ACC112 (cell line): Measurements from ENCODE around the gene KCMF1.
"Not testable (repeated sequence)": the region's sequence is repeated elsewhere in the genome, so short reads cannot be mapped to it uniquely, and the experiment has no call there.

ENCODE experiments used
- H2AFZ ChIP-seq: fragments of 200-600 bp; sonication (generic); one replicate; pipeline ENCODE4 v1.6.0; 2017; ENCODE audit warnings: antibody characterized with exemption, low read length; ENCODE audit not compliant: unreplicated experiment
- H3K27ac ChIP-seq: fragments of 200-600 bp; sonication (generic); 2 replicates; pipeline ENCODE4 v1.5.1; 2014; ENCODE audit warnings: low read depth, mild to moderate bottlenecking, antibody characterized with exemption, low read length, moderate library complexity
- H3K27me3 ChIP-seq: fragments of 200-600 bp; sonication (generic); 2 replicates; pipeline ENCODE4 v1.6.1; 2014; ENCODE audit warnings: mild to moderate bottlenecking, antibody characterized with exemption, low read length, moderate library complexity, mixed read lengths; ENCODE audit not compliant: insufficient read depth
- H3K36me3 ChIP-seq: fragments of 200-600 bp; sonication (generic); 2 replicates; pipeline ENCODE4 v1.6.1; 2016; ENCODE audit warnings: mild to moderate bottlenecking, antibody characterized with exemption, low read length, moderate library complexity, mixed read lengths; ENCODE audit not compliant: insufficient read depth
- H3K4me1 ChIP-seq: fragments of 200-600 bp; sonication (generic); one replicate; pipeline ENCODE4 v1.6.1; 2016; ENCODE audit warnings: low read length, mixed read lengths; ENCODE audit not compliant: insufficient read depth, unreplicated experiment, control insufficient read depth
- H3K4me3 ChIP-seq: fragments of 200-600 bp; sonication (generic); 2 replicates; pipeline ENCODE4 v1.5.1; 2014; ENCODE audit warnings: mild to moderate bottlenecking, low read depth, low read length
- H3K79me2 ChIP-seq: fragments of 200-600 bp; sonication (generic); one replicate; pipeline ENCODE4 v1.6.0; 2016; ENCODE audit warnings: low read length; ENCODE audit not compliant: control insufficient read depth, unreplicated experiment, insufficient read depth

Gene KCMF1

GRCh38 chr2:84940088-84940470, 30.9 kb upstream of the KCMF1 start:
- Histone ChIP-seq H3K27ac (peak overlapping the region; percentile 43; the same call in 1 of the 2 replicates), H3K4me1 (peaks cover 28% of the 10 kb centered on the region), H3K4me3 (peak overlapping the region; percentile 37; the same call in 1 of the 2 replicates), H3K27me3 (no peaks in the 10 kb centered on the region), H3K79me2 (no peaks in the 10 kb centered on the region), H2AFZ (peak overlapping the region; percentile 29), H3K36me3 (no peaks in the 10 kb centered on the region)

DNA sequence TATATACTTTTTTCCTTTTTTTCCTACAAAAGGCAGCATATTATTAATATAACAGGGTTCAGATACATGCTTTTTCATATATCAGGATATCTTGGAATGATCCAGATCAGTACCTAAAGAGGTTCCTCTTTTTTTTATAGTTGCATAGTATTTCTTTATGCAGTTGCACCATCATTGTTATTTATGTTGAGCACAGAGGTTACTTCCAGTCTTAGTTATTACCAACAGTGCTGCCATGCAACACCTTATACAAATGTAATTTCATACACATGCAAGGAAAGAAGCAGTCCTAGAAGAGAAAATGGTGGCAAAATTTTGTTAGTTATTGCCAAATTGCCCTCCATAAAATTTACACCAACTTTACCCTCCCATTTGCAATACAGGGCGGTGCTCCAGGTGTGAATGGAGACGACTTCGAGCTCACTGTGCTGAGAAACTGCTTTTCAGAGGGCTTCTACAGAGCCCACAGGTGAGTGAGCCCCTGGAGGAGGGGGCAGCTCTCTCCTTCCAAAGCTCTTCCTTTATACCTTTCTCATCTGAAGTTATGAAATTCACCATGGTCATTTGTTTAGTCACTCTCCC, 30.0 kb upstream of the KCMF1 start:
- H2AFZ ChIP-seq, result no peak overlapping the region
- no peaks in the 10 kb centered on the region for H3K27me3 ChIP-seq
- H3K4me1 ChIP-seq, result peaks cover 36% of the 10 kb centered on the region
- H3K27ac ChIP-seq, result no peak overlapping the region
- H3K79me2 ChIP-seq, result no peaks in the 10 kb centered on the region
- no peaks in the 10 kb centered on the region for H3K36me3 ChIP-seq
- H3K4me3 ChIP-seq, result no peak overlapping the region

DNA sequence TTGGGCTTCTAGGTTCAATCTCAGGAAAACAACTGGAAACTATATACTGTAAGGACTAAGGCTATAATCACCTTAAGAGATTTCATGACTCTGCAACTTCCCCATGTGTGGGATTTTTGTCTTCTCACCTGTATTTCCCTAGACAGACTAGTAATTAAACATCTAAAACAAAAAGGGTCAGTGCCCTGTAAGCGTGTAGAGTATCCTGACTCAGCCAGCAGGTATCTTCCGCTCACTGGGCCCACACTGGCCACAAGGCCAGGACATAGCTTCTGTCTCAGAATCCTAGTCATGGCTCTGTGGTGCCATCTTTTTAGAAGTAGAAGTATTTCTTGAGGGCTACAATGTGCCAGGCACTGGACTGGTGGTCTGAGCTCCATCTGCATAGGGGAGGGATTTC, 28.8 kb upstream of the KCMF1 start:
- no peak overlapping the region for H3K4me3 ChIP-seq
- no peaks in the 10 kb centered on the region for H3K36me3 ChIP-seq
- peaks cover 44% of the 10 kb centered on the region for H3K4me1 ChIP-seq
- no peaks in the 10 kb centered on the region for H3K27me3 ChIP-seq
- no peak overlapping the region for H2AFZ ChIP-seq
- no peak overlapping the region for H3K27ac ChIP-seq
- H3K79me2 ChIP-seq, result no peaks in the 10 kb centered on the region

GRCh38 chr2:84942964-84943421, 28.0 kb upstream of the KCMF1 start:
- Histone ChIP-seq H3K27me3 (no peaks in the 10 kb centered on the region), H3K27ac (peak overlapping the region; percentile 49), H3K79me2 (no peaks in the 10 kb centered on the region), H2AFZ (no peak overlapping the region), H3K36me3 (no peaks in the 10 kb centered on the region), H3K4me1 (peaks cover 44% of the 10 kb centered on the region), H3K4me3 (no peak overlapping the region)

- Histone ChIP-seq H3K4me3 (no peak overlapping the region), H3K27ac (no peak overlapping the region), H3K27me3 (no peaks in the 10 kb centered on the region), H3K79me2 (no peaks in the 10 kb centered on the region), H3K36me3 (no peaks in the 10 kb centered on the region), H2AFZ (no peak overlapping the region), H3K4me1 (peaks cover 34% of the 10 kb centered on the region)
Measured at GRCh38 chr2:84944295-84944909, 26.6 kb upstream of the KCMF1 start.

DNA sequence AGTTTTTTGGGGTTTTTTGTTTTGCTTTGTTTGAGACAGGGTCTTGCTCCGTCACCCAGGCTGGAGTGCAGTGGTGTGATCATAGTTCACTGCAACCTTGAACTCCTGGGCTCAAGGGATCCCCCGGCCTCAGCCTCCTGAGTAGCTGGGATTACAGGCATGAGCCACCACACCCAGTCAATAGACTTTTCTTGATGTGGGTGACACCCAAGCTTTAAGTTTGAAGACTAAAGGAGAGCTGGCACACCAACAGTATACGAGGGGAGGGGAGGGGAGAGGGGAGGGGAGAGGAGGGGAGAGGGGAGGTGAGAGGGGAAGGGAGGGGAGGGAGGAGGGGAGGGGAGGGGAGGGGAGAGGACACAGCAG, 25.1 kb upstream of the KCMF1 start:
- H3K79me2 ChIP-seq, H3K4me3 ChIP-seq, H2AFZ ChIP-seq, H3K27me3 ChIP-seq, H3K36me3 ChIP-seq: not testable (repeated sequence)
- Histone ChIP-seq H3K27ac (peak overlapping the region; percentile 95), H3K4me1 (peaks cover 26% of the 10 kb centered on the region)

GRCh38 chr2:84946204-84947009, 24.6 kb upstream of the KCMF1 start:
- Histone ChIP-seq H3K4me3 (0 out of 2 replicates have a peak overlapping the region, but pooled peaks have one; percentile 42), H3K27ac (peak overlapping the region; percentile 95), H2AFZ (peak overlapping the region; percentile 72), H3K4me1 (peaks cover 26% of the 10 kb centered on the region), H3K27me3 (no peaks in the 10 kb centered on the region), H3K36me3 (no peaks in the 10 kb centered on the region), H3K79me2 (no peaks in the 10 kb centered on the region)

GRCh38 chr2:84947010-84947593, 23.9 kb upstream of the KCMF1 start:
- H3K4me1 ChIP-seq, result peaks cover 26% of the 10 kb centered on the region
- no peaks in the 10 kb centered on the region for H3K36me3 ChIP-seq
- H3K79me2 ChIP-seq, result no peaks in the 10 kb centered on the region
- H3K27ac ChIP-seq, result peak overlapping the region; percentile 95
- H2AFZ ChIP-seq, result peak overlapping the region; percentile 72
- no peaks in the 10 kb centered on the region for H3K27me3 ChIP-seq
- H3K4me3 ChIP-seq, result no peak overlapping the region

DNA sequence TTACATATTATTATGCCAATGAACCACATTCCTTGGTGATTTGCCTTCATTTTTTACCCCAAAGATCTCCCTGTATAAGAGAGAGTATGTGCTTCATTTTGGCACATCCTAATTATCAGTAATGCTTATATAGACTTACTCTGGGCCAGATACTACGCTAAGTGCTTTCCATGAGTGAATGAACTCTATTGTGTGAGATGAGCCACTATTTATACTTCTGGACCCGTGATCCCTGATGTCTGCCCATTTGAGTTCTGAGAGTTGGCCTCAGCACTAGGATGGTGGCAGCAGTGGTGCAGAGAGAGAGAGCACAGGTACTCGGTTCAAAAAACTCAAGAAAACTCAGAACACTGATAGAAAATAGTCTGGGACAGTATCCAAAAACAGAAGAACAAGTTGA, 17.4 kb upstream of the KCMF1 start:
- peaks cover 11% of the 10 kb centered on the region for H3K4me1 ChIP-seq
- H3K4me3 ChIP-seq, result no peak overlapping the region
- H3K79me2 ChIP-seq, result no peaks in the 10 kb centered on the region
- no peak overlapping the region for H2AFZ ChIP-seq
- no peaks in the 10 kb centered on the region for H3K27me3 ChIP-seq
- H3K36me3 ChIP-seq, result no peaks in the 10 kb centered on the region
- no peak overlapping the region for H3K27ac ChIP-seq

- no peak overlapping the region for H3K4me3 ChIP-seq
- H2AFZ ChIP-seq, result no peak overlapping the region
- no peak overlapping the region for H3K27ac ChIP-seq
- H3K4me1 ChIP-seq, result peaks cover 19% of the 10 kb centered on the region
- H3K36me3 ChIP-seq, result no peaks in the 10 kb centered on the region
- H3K27me3 ChIP-seq, result no peaks in the 10 kb centered on the region
- no peaks in the 10 kb centered on the region for H3K79me2 ChIP-seq
Measured at GRCh38 chr2:84954329-84954728, 16.6 kb upstream of the KCMF1 start.
